Mesothelial cell of epicardium (in vitro differentiated cells): ENCODE results near the gene TSFM. TPM values are rescaled to one million over a fixed set of nuclear protein-coding genes. Genes with fewer than 3 reads are reported as not detected.

Experiments
- DNase-seq, 2 experiments: peaks; one replicate each; pipeline ENCODE4 v3.0.0; 2021; ENCODE audit warnings: low spot score in 2 of 2; ENCODE audit not compliant: unreplicated experiment in 2 of 2
- H3K27ac Mint-ChIP-seq: 2 replicates; pipeline ENCODE4 v1.8.0; 2021; ENCODE audit warnings: mixed read lengths
- H3K27me3 Mint-ChIP-seq: 2 replicates; pipeline ENCODE4 v1.8.0; 2021; ENCODE audit warnings: low read depth, mixed read lengths
- H3K36me3 Mint-ChIP-seq: 2 replicates; pipeline ENCODE4 v1.8.0; 2021; ENCODE audit warnings: mixed read lengths
- H3K4me1 Mint-ChIP-seq: 2 replicates; pipeline ENCODE4 v1.8.0; 2021; ENCODE audit warnings: mixed read lengths
- H3K4me3 Mint-ChIP-seq: 2 replicates; pipeline ENCODE4 v1.8.0; 2021; ENCODE audit warnings: mild to moderate bottlenecking, moderate library complexity, mixed read lengths
- H3K9me3 Mint-ChIP-seq: 2 replicates; pipeline ENCODE4 v1.8.0; 2021; ENCODE audit warnings: mixed read lengths
- CTCF ChIP-seq: fragments of 200-600 bp; sonication (generic); IDR thresholded peaks from one replicate; pipeline ENCODE4 v1.5.0; 2021; ENCODE audit warnings: antibody characterized with exemption; ENCODE audit not compliant: unreplicated experiment
- total RNA-seq: library from RNA; stranded (reverse); gene quantifications from 3 replicates; pipeline ENCODE4 v1.2.1, GENCODE V29; 2021

Gene TSFM
- total RNA-seq, 1 donor from 2014 or later: 23.4 TPM

GRCh38 chr12:57838594-57839302 lies 56.2 kb downstream of the TSFM start:
- Mint-ChIP-seq H3K27me3 (no peaks in the 10 kb centered on the region), H3K4me1 (peaks cover 86% of the 10 kb centered on the region), H3K36me3 (no peaks in the 10 kb centered on the region), H3K27ac (peak overlapping the region; percentile 92), H3K9me3 (no peaks in the 10 kb centered on the region), H3K4me3 (no peak overlapping the region)
- DNase-seq: no peak
- TF ChIP-seq CTCF: no peak

GRCh38 chr12:57839996-57840395 lies 57.4 kb downstream of the TSFM start:
- DNase-seq: no peak
- peaks cover 90% of the 10 kb centered on the region for H3K4me1 Mint-ChIP-seq
- no peak overlapping the region for H3K4me3 Mint-ChIP-seq
- H3K9me3 Mint-ChIP-seq: no peaks in the 10 kb centered on the region
- H3K27ac Mint-ChIP-seq: peak overlapping the region; percentile 70
- no peaks in the 10 kb centered on the region for H3K27me3 Mint-ChIP-seq
- no peak for TF ChIP-seq CTCF
- H3K36me3 Mint-ChIP-seq: no peaks in the 10 kb centered on the region

- no peaks in the 10 kb centered on the region for H3K9me3 Mint-ChIP-seq
- H3K27ac Mint-ChIP-seq: peak overlapping the region; percentile 70
- no peak overlapping the region for H3K4me3 Mint-ChIP-seq
- TF ChIP-seq CTCF: no peak
- no peaks in the 10 kb centered on the region for H3K27me3 Mint-ChIP-seq
- DNase-seq: no peak
- peaks cover 85% of the 10 kb centered on the region for H3K4me1 Mint-ChIP-seq
- H3K36me3 Mint-ChIP-seq: no peaks in the 10 kb centered on the region
Observed at GRCh38 chr12:57840726-57841125, 58.1 kb downstream of the TSFM start.

GRCh38 chr12:57841445-57841844 lies 58.9 kb downstream of the TSFM start:
- no peak for DNase-seq
- Mint-ChIP-seq H3K4me3 (no peak overlapping the region), H3K27me3 (no peaks in the 10 kb centered on the region), H3K9me3 (no peaks in the 10 kb centered on the region), H3K36me3 (no peaks in the 10 kb centered on the region), H3K4me1 (peaks cover 78% of the 10 kb centered on the region), H3K27ac (peak overlapping the region; percentile 70)
- TF ChIP-seq CTCF: no peak

GRCh38 chr12:57842342-57843294 lies 60.0 kb downstream of the TSFM start:
- no peaks in the 10 kb centered on the region for H3K36me3 Mint-ChIP-seq
- DNase-seq: no peak
- no peaks in the 10 kb centered on the region for H3K9me3 Mint-ChIP-seq
- H3K4me1 Mint-ChIP-seq: peaks cover 71% of the 10 kb centered on the region
- no peak for TF ChIP-seq CTCF
- no peaks in the 10 kb centered on the region for H3K27me3 Mint-ChIP-seq
- peak overlapping the region; percentile 70 for H3K27ac Mint-ChIP-seq
- H3K4me3 Mint-ChIP-seq: peak overlapping the region; percentile 83
